Smooth muscle cell of the pulmonary artery (primary cell): ENCODE results near the gene NPPB. TPM values are rescaled to one million over a fixed set of nuclear protein-coding genes. Genes with fewer than 3 reads are reported as not detected.

ENCODE experiments used
- total RNA-seq: library from RNA; depleted of rRNA; stranded (reverse); fragments of >200 nt; gene quantifications from 2 replicates; pipeline ENCODE4 v1.2.3, GENCODE V29; 2014

Gene NPPB
- total RNA-seq, result not detected in 2 replicates

DNA sequence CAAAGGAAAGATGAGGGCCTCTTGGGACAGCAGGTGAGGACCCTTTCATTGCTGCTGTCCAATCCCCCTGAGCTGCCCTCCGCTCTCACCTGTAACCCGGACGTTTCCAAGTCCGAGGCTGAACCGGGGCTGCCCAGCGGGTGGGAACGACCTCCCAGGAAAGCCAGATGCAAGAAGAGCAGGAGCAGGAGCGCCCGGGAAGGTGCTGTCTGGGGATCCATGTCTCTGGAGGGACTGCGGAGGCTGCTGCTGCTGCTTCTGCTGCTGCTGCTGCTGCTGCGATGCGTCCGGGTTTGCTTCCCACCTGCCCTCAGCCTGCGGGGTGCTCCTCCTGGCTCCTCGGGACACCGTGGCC is at the start of gene NPPB:
NPPB (minus strand) TSS at position 333 of the 355 bp plus-strand sequence; CDS start at position 221, 112 bp downstream.

GRCh38 chr1:11847667-11848372 is 10.9 kb downstream of the NPPB start, which contains the start of gene NPPA:
NPPA (minus strand) TSS chr1:11847783; CDS start chr1:11847684, 99 bp downstream.

Other genes starting within 250 kb of the NPPB start
- gene FBXO2, start 204.5 kb downstream of the NPPB start, total RNA-seq, result 1.4 and 3.4 TPM in 2 replicates
- gene FBXO44, start 204.1 kb downstream of the NPPB start, total RNA-seq, result 13.8 and 14.5 TPM in 2 replicates
- gene FBXO6, start 194.7 kb downstream of the NPPB start, total RNA-seq, result 2.9 and 7.4 TPM in 2 replicates
- 31.2 and 36.8 TPM in 2 replicates for gene MAD2L2, start 177.8 kb downstream of the NPPB start, total RNA-seq
- gene DRAXIN, start 167.2 kb downstream of the NPPB start, total RNA-seq, result 0.69 and 0.72 TPM in 2 replicates
- gene AGTRAP, start 122.8 kb downstream of the NPPB start, total RNA-seq, result 43.4 and 59.9 TPM in 2 replicates
- 0.20 TPM in 2 replicates for gene C1orf167, start 96.8 kb downstream of the NPPB start, total RNA-seq
- 36.9 and 39.1 TPM in 2 replicates for gene MTHFR, start 53.0 kb downstream of the NPPB start, total RNA-seq
- 9.0 and 13.1 TPM in 2 replicates for gene CLCN6, start 52.8 kb downstream of the NPPB start, total RNA-seq
- not detected in 2 replicates for gene NPPA, start 11.2 kb downstream of the NPPB start, total RNA-seq
- 105 and 126 TPM in 2 replicates for gene KIAA2013, start 67.5 kb upstream of the NPPB start, total RNA-seq
- 1,597 and 1,997 TPM in 2 replicates for gene PLOD1, start 75.8 kb upstream of the NPPB start, total RNA-seq
- gene MFN2, start 121.5 kb upstream of the NPPB start, total RNA-seq, result 65.7 and 79.8 TPM in 2 replicates
- gene MIIP, start 160.6 kb upstream of the NPPB start, total RNA-seq, result 11.8 and 20.2 TPM in 2 replicates
- 0.23 TPM in 1 of 2 replicates, not detected in the other for gene TNFRSF8, start 204.4 kb upstream of the NPPB start, total RNA-seq